ENCODE data around the gene IHH. TPM values are rescaled to one million over a fixed set of nuclear protein-coding genes. Genes with fewer than 3 reads are reported as not detected.

Gene IHH
- total and polyA plus RNA-seq, 9 of the 15 experiments (the other 6 are each of a cell fraction or from before 2014, with no cell fraction given), result 0.07 TPM; not detected in 8

DNA sequence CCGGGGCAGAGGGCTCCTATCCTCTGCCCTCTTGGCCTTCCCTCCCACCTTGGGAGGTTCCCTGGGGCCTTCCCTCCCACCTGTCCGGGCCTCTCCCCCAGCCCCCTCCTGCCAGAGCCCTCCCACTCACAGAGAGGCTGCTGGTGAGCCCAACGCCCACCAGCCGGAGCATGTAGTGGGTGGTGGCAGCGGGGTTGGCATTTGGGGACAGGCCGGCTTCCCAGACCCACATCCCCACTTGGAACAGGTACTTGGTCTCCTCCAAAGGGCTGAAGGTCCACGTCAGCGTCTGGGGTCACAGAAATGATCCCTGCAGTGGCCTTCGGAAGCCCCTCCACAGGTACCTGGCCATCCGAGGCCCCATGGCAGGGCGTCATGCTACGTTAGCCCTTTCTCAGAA is 38.7 kb downstream of the IHH start (continued):
- TF ChIP-seq, protein P1, sequence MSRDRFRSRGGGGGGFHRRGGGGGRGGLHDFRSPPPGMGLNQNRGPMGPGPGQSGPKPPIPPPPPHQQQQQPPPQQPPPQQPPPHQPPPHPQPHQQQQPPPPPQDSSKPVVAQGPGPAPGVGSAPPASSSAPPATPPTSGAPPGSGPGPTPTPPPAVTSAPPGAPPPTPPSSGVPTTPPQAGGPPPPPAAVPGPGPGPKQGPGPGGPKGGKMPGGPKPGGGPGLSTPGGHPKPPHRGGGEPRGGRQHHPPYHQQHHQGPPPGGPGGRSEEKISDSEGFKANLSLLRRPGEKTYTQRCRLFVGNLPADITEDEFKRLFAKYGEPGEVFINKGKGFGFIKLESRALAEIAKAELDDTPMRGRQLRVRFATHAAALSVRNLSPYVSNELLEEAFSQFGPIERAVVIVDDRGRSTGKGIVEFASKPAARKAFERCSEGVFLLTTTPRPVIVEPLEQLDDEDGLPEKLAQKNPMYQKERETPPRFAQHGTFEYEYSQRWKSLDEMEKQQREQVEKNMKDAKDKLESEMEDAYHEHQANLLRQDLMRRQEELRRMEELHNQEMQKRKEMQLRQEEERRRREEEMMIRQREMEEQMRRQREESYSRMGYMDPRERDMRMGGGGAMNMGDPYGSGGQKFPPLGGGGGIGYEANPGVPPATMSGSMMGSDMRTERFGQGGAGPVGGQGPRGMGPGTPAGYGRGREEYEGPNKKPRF (IDR thresholded peaks at IDR 0.05; ENCODE audit: low read depth, low read length), result no peak
- no peak for TF ChIP-seq CAMTA2 (CRISPR knock-in tag; conservative IDR thresholded peaks at IDR 0.05)
- no peak for TF ChIP-seq ZNF79 (CRISPR knock-in tag; IDR thresholded peaks at IDR 0.05; ENCODE audit: low read depth)

DNA sequence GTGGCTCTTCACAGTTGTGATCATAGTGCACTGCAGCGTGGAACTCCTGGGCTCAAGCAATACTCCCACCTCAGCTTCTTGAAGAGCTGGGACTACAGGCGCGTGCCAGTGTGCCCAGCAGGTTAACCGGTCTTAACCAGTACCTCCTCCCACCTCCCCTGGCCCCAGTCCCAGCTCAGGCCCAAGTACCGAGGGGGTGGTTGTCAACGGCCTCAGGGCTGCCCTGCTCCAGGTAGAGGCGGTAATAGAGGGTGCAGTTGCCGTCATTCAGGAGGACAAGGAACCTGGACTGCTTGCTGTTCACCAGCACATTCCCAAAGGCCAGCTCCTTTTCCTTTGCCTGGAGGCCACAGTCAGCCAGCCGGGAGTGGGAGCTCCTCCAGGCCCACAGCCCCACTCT is 39.1 kb downstream of the IHH start:
- Histone ChIP-seq H3K9me1 (ENCODE audit: control insufficient read depth, insufficient read depth, low read length) (no peaks in the 10 kb centered on the region), H4K20me1 (replicated peaks; ENCODE audit: control insufficient read depth, insufficient read depth, low read length) (0 out of 2 replicates have a peak, but pooled peaks cover 4% of the 10 kb centered on the region), H3K27ac (ENCODE audit: extremely low read depth, low read depth, low read length) (no peak overlapping the region), H3K4me3 (no peak overlapping the region), H3K4me1 (replicated peaks in 1 of 2; ENCODE audit: control insufficient read depth in 2 of 2, insufficient read depth in 2 of 2, low read length in 2 of 2) (no peaks in the 10 kb centered on the region), H3K36me3 (ENCODE audit: control insufficient read depth, insufficient read depth, low read length) (no peaks in the 10 kb centered on the region), H3K79me2 (ENCODE audit: control insufficient read depth, insufficient read depth, low read length) (no peaks in the 10 kb centered on the region), H3K9me3 (replicated peaks; ENCODE audit: control insufficient read depth, insufficient read depth, low read depth, low read length) (no peaks in the 10 kb centered on the region), H3K9ac (ENCODE audit: insufficient read depth in 1 of 2, low read depth in 2 of 2, low read length in 2 of 2) (no peak overlapping the region), H3K4me2 (ENCODE audit: insufficient read depth, low read length) (no peak overlapping the region), H2AFZ (ENCODE audit: low read depth, low read length) (no peak overlapping the region), H3K27me3 (ENCODE audit: control insufficient read depth in 2 of 2, insufficient read depth in 2 of 2, low read length in 2 of 2) (peaks cover 0 to 70% of the 10 kb centered on the region in 2 experiments; a peak in 4 of 5 replicates)
- ATAC-seq (no peak), DNase-seq (ENCODE audit: extremely low read depth in 1 of 4, low spot score in 3 of 4) (no peak), FAIRE-seq (no peak)
- ChIA-PET POLR2A (no interaction called here), CTCF (ENCODE audit: low intra/inter-chr PET ratio) (interaction anchor here (0.7 kb wide), 1 partner anchor 23 kb away, joined by 3 read pairs; no protein-coding TSS in a partner anchor)
- TF ChIP-seq, protein P2, sequence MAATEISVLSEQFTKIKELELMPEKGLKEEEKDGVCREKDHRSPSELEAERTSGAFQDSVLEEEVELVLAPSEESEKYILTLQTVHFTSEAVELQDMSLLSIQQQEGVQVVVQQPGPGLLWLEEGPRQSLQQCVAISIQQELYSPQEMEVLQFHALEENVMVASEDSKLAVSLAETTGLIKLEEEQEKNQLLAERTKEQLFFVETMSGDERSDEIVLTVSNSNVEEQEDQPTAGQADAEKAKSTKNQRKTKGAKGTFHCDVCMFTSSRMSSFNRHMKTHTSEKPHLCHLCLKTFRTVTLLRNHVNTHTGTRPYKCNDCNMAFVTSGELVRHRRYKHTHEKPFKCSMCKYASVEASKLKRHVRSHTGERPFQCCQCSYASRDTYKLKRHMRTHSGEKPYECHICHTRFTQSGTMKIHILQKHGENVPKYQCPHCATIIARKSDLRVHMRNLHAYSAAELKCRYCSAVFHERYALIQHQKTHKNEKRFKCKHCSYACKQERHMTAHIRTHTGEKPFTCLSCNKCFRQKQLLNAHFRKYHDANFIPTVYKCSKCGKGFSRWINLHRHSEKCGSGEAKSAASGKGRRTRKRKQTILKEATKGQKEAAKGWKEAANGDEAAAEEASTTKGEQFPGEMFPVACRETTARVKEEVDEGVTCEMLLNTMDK (IDR thresholded peaks at IDR 0.05; ENCODE audit: borderline replicate concordance, insufficient read depth, low read depth, low read length, poor library complexity, severe bottlenecking), result no peak
- TF ChIP-seq, protein P3, sequence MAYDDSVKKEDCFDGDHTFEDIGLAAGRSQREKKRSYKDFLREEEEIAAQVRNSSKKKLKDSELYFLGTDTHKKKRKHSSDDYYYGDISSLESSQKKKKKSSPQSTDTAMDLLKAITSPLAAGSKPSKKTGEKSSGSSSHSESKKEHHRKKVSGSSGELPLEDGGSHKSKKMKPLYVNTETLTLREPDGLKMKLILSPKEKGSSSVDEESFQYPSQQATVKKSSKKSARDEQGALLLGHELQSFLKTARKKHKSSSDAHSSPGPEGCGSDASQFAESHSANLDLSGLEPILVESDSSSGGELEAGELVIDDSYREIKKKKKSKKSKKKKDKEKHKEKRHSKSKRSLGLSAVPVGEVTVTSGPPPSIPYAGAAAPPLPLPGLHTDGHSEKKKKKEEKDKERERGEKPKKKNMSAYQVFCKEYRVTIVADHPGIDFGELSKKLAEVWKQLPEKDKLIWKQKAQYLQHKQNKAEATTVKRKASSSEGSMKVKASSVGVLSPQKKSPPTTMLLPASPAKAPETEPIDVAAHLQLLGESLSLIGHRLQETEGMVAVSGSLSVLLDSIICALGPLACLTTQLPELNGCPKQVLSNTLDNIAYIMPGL (CRISPR knock-in tag; IDR thresholded peaks at IDR 0.05), result no peak
- TF ChIP-seq ZNF507 (tag; conservative IDR thresholded peaks at IDR 0.05) (no peak), ZNF584 (CRISPR knock-in tag; IDR thresholded peaks at IDR 0.05; ENCODE audit: low read depth) (no peak), ARNT (IDR thresholded peaks at IDR 0.05) (no peak), ZNF311 (CRISPR knock-in tag; IDR thresholded peaks at IDR 0.05) (no peak), YBX1 (IDR thresholded peaks at IDR 0.05) (no peak), ZNF444 (CRISPR knock-in tag; IDR thresholded peaks at IDR 0.05) (no peak), CREBBP (IDR thresholded peaks at IDR 0.05; ENCODE audit: low read depth, low read length) (no peak)
- TF ChIP-seq, protein P4, sequence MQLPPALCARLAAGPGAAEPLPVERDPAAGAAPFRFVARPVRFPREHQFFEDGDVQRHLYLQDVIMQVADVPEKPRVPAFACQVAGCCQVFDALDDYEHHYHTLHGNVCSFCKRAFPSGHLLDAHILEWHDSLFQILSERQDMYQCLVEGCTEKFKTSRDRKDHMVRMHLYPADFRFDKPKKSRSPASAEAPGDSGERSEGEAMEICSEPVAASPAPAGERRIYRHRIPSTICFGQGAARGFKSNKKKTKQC (CRISPR knock-in tag; IDR thresholded peaks at IDR 0.05), result no peak
- 0% methylated on average over 6 of the region's 9 CpGs for WGBS (ENCODE audit: insufficient coverage, low coverage, missing lambda C conversion rate)
- intact Hi-C loops (cut with micrococcal nuclease) (no loop called here), in situ Hi-C loops (cut with MboI) (loop anchor here (10.0 kb wide), 1 partner anchor 133 kb away; no protein-coding TSS in a partner anchor)
- BruUV-seq (replicated peaks), result no TSS peak
